Measurements from ENCODE around the gene IGSF8.
"Not testable (repeated sequence)": the region's sequence is repeated elsewhere in the genome, so short reads cannot be mapped to it uniquely, and the experiment has no call there.

The IGSF8 gene

DNA sequence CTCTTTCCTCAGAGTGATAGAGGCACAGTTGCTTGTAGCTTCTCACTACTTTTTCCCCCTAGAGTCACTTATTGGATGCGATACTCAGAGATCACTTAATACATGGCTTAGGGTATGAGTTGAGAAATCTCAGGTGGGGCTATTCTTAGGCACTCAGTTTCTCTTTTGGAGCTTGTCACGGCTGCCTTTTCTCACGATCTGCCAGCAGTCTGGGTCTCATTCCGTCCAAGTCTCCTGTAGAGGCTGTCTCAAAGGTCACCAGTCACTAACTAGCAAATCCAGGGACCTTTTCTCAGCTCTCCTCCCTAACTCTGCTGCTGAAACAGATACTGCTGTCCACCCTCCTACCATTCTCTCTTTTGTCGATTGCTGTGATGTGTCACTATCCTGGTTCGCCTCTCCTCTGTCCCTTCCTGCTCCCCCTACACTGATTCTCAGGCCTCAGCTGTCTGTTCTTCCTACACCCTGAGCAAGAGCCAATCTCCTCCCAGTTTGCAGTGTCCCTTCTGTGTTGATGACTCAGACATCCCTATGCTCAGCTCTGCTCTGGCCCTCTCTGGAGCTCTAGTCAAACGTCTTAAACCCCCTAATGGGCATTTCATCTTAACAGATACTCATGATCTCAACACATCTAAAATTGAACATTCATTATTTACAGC is 29.6 kb upstream of the IGSF8 start:
- in situ Hi-C loops (cut with HindIII; ENCODE audit: low sequenced_read_pairs) = no loop called here

GRCh38 chr1:160127381-160127780 is 29.0 kb upstream of the IGSF8 start:
- in situ Hi-C loops (cut with HindIII; ENCODE audit: low sequenced_read_pairs) = no loop called here

- in situ Hi-C loops (cut with HindIII; ENCODE audit: low sequenced_read_pairs) = not testable (repeated sequence)
Observed at GRCh38 chr1:160126342-160126741, 27.9 kb upstream of the IGSF8 start.

DNA sequence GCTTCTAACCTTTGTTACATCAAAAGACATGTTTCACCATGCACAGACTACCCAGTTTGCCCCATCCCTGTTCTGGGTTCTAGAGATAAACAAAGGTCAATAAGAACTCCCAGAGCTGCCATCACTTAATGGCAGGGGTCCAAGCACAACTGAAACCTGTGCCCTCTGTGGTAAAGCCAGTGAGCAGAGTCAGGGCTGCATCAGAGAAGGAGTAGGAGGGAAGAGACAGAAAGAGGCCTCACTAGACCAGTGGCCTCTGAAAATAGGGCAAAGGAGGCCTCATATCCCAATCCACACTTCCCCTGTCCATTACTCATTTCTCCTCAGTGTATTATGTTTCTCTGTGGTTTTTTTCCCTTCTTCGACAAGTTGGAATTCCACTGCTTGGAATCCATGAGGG is 27.3 kb upstream of the IGSF8 start:
- in situ Hi-C loops (cut with HindIII; ENCODE audit: low sequenced_read_pairs) = no loop called here

GRCh38 chr1:160124705-160125478 is 26.5 kb upstream of the IGSF8 start:
- in situ Hi-C loops (cut with HindIII; ENCODE audit: low sequenced_read_pairs) = no loop called here

GRCh38 chr1:160123726-160124125 is 25.3 kb upstream of the IGSF8 start:
- in situ Hi-C loops (cut with HindIII; ENCODE audit: low sequenced_read_pairs) = no loop called here

DNA sequence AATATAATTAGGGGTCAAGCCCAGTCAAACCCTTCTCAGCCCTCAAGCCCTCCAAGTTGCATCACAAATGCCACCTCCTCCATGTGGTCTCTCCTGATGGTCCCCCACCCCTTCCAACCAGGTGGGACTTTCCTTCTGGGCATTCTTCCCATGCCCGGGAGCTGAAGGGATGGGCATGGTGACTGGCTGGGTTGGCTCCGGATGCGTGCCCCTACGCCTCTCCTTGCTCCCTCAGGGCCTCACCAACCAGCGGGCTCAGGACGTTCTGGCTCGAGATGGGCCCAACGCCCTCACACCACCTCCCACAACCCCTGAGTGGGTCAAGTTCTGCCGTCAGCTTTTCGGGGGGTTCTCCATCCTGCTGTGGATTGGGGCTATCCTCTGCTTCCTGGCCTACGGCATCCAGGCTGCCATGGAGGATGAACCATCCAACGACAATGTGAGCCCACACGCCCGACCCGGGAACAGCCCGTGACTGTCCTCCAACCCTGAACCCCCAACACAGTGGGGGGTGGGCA is 24.6 kb upstream of the IGSF8 start:
- in situ Hi-C loops (cut with HindIII; ENCODE audit: low sequenced_read_pairs) = no loop called here

GRCh38 chr1:160121388-160121787 is 23.0 kb upstream of the IGSF8 start:
- in situ Hi-C loops (cut with HindIII; ENCODE audit: low sequenced_read_pairs) = no loop called here

DNA sequence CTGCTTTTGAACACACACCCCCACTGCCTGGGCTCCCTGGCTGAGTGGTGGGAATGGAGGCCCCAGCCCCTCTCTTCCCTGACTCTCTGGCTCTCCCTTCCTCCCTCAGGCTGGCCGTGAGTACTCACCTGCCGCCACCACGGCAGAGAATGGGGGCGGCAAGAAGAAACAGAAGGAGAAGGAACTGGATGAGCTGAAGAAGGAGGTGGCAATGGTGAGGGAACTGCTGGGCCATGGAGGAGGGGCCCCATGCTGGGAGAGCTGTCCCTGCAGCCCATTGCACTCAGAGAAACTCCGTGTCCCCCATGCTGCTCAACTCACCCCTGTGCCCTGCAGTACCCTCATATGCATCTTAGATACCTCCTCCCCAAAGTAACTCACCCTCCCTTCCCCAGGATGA is 22.4 kb upstream of the IGSF8 start:
- in situ Hi-C loops (cut with HindIII; ENCODE audit: low sequenced_read_pairs) = no loop called here

DNA sequence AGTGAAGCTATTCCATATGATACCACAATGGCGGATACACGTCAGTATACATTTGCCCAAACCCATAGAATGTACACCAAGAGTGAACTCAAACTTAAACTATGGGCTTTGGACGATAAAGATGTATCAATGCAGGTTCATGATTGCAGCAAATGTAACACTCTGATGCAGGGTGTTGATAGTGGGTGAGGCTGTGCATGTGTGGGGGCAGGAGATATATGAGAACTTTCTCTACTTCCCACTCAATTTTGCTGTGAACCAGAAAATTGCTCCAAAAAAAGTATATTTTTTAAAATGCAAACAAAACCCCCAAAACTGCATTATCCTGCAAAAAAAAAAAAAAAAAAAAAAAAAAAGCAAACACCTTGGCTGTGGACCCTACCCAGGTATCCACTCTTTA is 20.5 kb upstream of the IGSF8 start:
- in situ Hi-C loops (cut with HindIII; ENCODE audit: low sequenced_read_pairs) = no loop called here

GRCh38 chr1:160117709-160118183 is 19.3 kb upstream of the IGSF8 start:
- in situ Hi-C loops (cut with HindIII; ENCODE audit: low sequenced_read_pairs) = no loop called here

DNA sequence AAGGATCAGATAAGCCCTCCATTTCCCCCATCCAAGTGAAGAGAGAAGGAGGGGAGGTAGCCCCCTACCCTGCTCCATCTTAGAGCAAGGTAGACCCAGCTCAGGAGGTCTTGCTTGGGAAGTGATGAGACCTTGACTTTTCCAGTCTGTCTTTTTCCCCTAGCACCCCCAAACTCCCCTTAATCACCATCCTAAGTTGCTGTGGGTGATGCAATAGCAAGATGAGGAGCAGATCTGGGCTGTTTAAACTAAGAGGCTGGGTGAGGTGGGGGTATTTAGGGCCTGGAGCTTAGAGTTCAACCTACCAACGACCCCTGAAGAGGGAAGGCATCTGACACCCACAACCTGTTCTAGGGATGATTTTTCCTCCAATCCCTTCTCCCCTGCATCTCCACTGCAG is 18.9 kb upstream of the IGSF8 start:
- in situ Hi-C loops (cut with HindIII; ENCODE audit: low sequenced_read_pairs) = no loop called here

DNA sequence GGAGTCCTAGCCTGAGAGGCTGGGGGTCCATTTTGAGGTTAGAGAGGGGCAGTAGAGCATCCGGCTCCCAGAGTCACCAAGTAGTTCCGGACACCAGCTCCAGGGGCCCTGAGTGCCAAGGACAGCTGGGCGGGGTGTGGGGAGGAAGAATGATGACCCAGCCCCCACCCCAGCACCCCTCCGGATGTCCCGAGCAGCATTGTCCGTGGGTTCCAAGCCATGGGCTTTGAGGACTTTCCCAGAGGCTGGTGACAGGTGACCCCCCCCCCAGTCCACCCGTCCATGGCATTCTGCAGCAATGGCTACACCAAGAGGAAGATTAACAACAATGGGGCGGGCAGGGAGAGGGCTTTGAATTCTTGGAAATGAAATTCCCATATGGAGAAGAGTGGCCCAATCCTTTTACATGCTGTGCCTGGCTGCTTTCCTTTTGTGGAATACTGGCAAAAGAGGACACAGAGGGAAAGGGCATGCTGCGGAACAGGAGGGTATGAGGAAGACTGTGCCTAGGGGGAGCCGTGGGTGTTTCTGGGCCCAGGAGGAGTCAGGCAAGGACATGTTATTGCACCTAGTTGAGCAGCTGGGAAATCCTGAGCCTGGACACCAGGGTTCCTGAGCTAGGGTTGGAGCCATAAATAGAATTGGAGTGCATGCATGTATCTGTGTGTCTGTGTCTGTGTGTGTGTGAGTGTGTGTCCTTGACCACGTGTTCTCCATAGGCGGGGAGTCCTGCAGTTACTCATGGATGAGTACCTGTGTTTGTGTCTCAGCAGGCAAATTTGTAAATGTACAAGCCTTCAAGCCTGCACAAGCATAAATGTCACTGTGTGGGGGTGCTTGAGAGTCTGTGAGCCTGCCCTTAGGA is 18.1 kb upstream of the IGSF8 start:
- in situ Hi-C loops (cut with HindIII; ENCODE audit: low sequenced_read_pairs) = no loop called here

- in situ Hi-C loops (cut with HindIII; ENCODE audit: low sequenced_read_pairs) = no loop called here
Observed at GRCh38 chr1:160115545-160116282, 17.3 kb upstream of the IGSF8 start, which contains the start of gene ATP1A2. TSS of gene ATP1A2 (plus strand) at chr1:160115759. CDS start at chr1:160115862, 103 bp downstream.

GRCh38 chr1:160114085-160114484 is 15.7 kb upstream of the IGSF8 start:
- in situ Hi-C loops (cut with HindIII; ENCODE audit: low sequenced_read_pairs) = no loop called here

GRCh38 chr1:160113407-160113806 is 15.0 kb upstream of the IGSF8 start:
- in situ Hi-C loops (cut with HindIII; ENCODE audit: low sequenced_read_pairs) = no loop called here

- in situ Hi-C loops (cut with HindIII; ENCODE audit: low sequenced_read_pairs) = no loop called here
Observed at GRCh38 chr1:160112357-160112756, 13.9 kb upstream of the IGSF8 start.

- in situ Hi-C loops (cut with HindIII; ENCODE audit: low sequenced_read_pairs) = not testable (repeated sequence)
Observed at GRCh38 chr1:160111462-160111861, 13.0 kb upstream of the IGSF8 start.

DNA sequence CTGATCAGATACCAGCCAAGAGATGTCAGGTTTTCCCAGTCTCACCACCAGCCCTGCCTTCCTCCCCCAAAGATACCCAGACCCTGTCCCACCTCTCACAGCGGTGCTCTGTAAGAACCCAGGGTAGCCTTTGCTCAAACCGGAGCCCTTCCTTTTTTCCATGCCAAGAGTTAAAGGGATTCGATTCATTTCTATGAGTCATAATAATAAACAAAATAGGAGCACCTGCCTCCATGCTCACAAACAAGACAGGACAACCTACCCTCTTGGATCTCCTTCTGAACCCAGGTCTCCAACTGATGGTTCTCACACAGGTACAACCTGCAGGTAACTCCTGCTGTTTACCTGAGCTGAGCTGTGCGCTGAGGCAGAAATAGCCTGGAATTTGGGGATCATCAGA is 11.3 kb upstream of the IGSF8 start:
- in situ Hi-C loops (cut with HindIII; ENCODE audit: low sequenced_read_pairs) = loop anchor here (10.0 kb wide), 1 partner anchor 535 kb away; the partner anchor contains the start of gene SLAMF1
